WTC11 (cell line): ENCODE results near the gene RASSF8. TPM values are rescaled to one million over a fixed set of nuclear protein-coding genes. Genes with fewer than 3 reads are reported as not detected.
A peak's percentile ranks its signal among the peaks of the same experiment; 100 is the strongest.

Source experiments
- ATAC-seq: fragments of 200-7000 bp; cut with Tn5 transposase; 2 replicates; pipeline ENCODE4 v1.10.0; 2021; ENCODE audit warnings: mild to moderate bottlenecking, moderate library complexity
- CTCF ChIA-PET: fragments of 300-600 bp; sonication (Branson Sonifier 250); formaldehyde crosslinking; loops from one replicate; lab custom pipeline; 2021; ENCODE audit warnings: antibody characterized with exemption; lab: Charles Lee
- POLR2A ChIA-PET: fragments of 350-600 bp; sonication (Branson Sonifier 250); formaldehyde crosslinking; loops from one replicate; lab custom pipeline; 2021; ENCODE audit warnings: antibody characterized with exemption; lab: Charles Lee
- DNase-seq: peaks from one replicate; pipeline ENCODE4 v3.0.0; 2021; ENCODE audit warnings: low spot score
- H3K27ac Mint-ChIP-seq: 2 replicates; pipeline ENCODE4 v1.8.0; 2021; ENCODE audit warnings: mixed read lengths
- H3K27me3 Mint-ChIP-seq: 2 replicates; pipeline ENCODE4 v1.8.0; 2021; ENCODE audit warnings: low read depth, mild to moderate bottlenecking, moderate library complexity, mixed read lengths
- H3K36me3 Mint-ChIP-seq: 2 replicates; pipeline ENCODE4 v1.8.0; 2021; ENCODE audit warnings: mixed read lengths
- H3K4me1 Mint-ChIP-seq: 2 replicates; pipeline ENCODE4 v1.8.0; 2022; ENCODE audit warnings: mixed read lengths
- H3K4me3 Mint-ChIP-seq: 2 replicates; pipeline ENCODE4 v1.8.0; 2021; ENCODE audit warnings: mild to moderate bottlenecking, moderate library complexity, mixed read lengths
- H3K9me3 Mint-ChIP-seq: 2 replicates; pipeline ENCODE4 v1.8.0; 2021; ENCODE audit warnings: mixed read lengths
- ETV6 ChIP-seq: sonication (generic); formaldehyde crosslinking; IDR thresholded peaks from 2 replicates; pipeline ENCODE4 v1.8.1; 2022; ENCODE audit warnings: mild to moderate bottlenecking, missing genetic modification reagents
- FOXP4 ChIP-seq: sonication (generic); formaldehyde crosslinking; IDR thresholded peaks from 2 replicates; pipeline ENCODE4 v1.8.0; 2022; ENCODE audit warnings: mild to moderate bottlenecking, missing genetic modification reagents
- GTF2I ChIP-seq: fragments of 250-450 bp; sonication (Bioruptor Pico); conservative IDR thresholded peaks from 2 replicates; pipeline ENCODE4 v1.4.0; 2021; ENCODE audit warnings: mild to moderate bottlenecking
- HMGXB4 ChIP-seq: sonication (generic); formaldehyde crosslinking; IDR thresholded peaks from 2 replicates; pipeline ENCODE4 v1.8.1; 2023; ENCODE audit warnings: mild to moderate bottlenecking, moderate library complexity, missing genetic modification reagents
- MAX ChIP-seq: sonication (generic); formaldehyde crosslinking; IDR thresholded peaks from 2 replicates; pipeline ENCODE4 v1.8.0; 2022; ENCODE audit warnings: mild to moderate bottlenecking, missing genetic modification reagents
- NR3C1 ChIP-seq: sonication (generic); formaldehyde crosslinking; conservative IDR thresholded peaks from 2 replicates; pipeline ENCODE4 v1.8.1; 2023; ENCODE audit warnings: low read depth, mild to moderate bottlenecking, missing genetic modification reagents
- SOX15 ChIP-seq: fragments of 250-450 bp; sonication (Bioruptor Pico); IDR thresholded peaks from 2 replicates; pipeline ENCODE4 v1.9.0; 2021; ENCODE audit warnings: mild to moderate bottlenecking
- STAT6 ChIP-seq: sonication (generic); formaldehyde crosslinking; conservative IDR thresholded peaks from 2 replicates; pipeline ENCODE4 v1.8.1; 2023; ENCODE audit warnings: mild to moderate bottlenecking, low read depth, missing genetic modification reagents, moderate library complexity
- ZNF425 ChIP-seq: fragments of 250-450 bp; sonication (Bioruptor Pico); conservative IDR thresholded peaks from 2 replicates; pipeline ENCODE4 v1.9.0; 2021; ENCODE audit warnings: mild to moderate bottlenecking
- total RNA-seq: library from RNA; stranded (reverse); gene quantifications from 3 replicates; pipeline ENCODE4 v1.2.3, GENCODE V29; 2021

Gene RASSF8
- total RNA-seq, 1 experiment from 2014 or later = 48.6 TPM

- H3K36me3 Mint-ChIP-seq = no peaks in the 10 kb centered on the region
- H3K4me1 Mint-ChIP-seq = peaks cover 66% of the 10 kb centered on the region
- no peak for ATAC-seq
- CTCF ChIA-PET = no interaction called here
- no peak overlapping the region for H3K27ac Mint-ChIP-seq
- no peak overlapping the region for H3K4me3 Mint-ChIP-seq
- H3K9me3 Mint-ChIP-seq = no peaks in the 10 kb centered on the region
- DNase-seq = no peak
- POLR2A ChIA-PET = no interaction called here
- H3K27me3 Mint-ChIP-seq = no peaks in the 10 kb centered on the region
- TF ChIP-seq STAT6 (CRISPR knock-in tag) (no peak), FOXP4 (CRISPR knock-in tag) (no peak), GTF2I (CRISPR knock-in tag) (no peak), MAX (CRISPR knock-in tag) (no peak), NR3C1 (CRISPR knock-in tag) (no peak)
- TF ChIP-seq, all 79 proteins: peak for 0
These were observed 32.0 kb downstream of the RASSF8 start for GRCh38 chr12:25990495-25990894.

- POLR2A ChIA-PET = interaction anchor here (1.0 kb wide), 1 partner anchor 293 kb away, joined by 3 read pairs; no protein-coding TSS in a partner anchor
These were observed 33.7 kb downstream of the RASSF8 start for GRCh38 chr12:25992026-25992782.

GRCh38 chr12:25993901-25994651, 35.6 kb downstream of the RASSF8 start:
- POLR2A ChIA-PET = no interaction called here
- Mint-ChIP-seq H3K36me3 (no peaks in the 10 kb centered on the region), H3K4me3 (no peak overlapping the region), H3K27ac (peak overlapping the region; percentile 86), H3K4me1 (peaks cover 76% of the 10 kb centered on the region), H3K9me3 (no peaks in the 10 kb centered on the region), H3K27me3 (no peaks in the 10 kb centered on the region)
- ATAC-seq (no peak), DNase-seq (no peak)
- TF ChIP-seq ZNF425 = no peak
- TF ChIP-seq HMGXB4 (CRISPR knock-in tag) = no peak
- no peak for TF ChIP-seq ETV6
- CTCF ChIA-PET = interaction anchor here (1.0 to 1.3 kb wide), 2 partner anchors 23 to 33 kb away, joined by 3 read pairs; no protein-coding TSS in a partner anchor

More at GRCh38 chr12:25992026-25992782, 33.7 kb downstream of the RASSF8 start:
- ATAC-seq = no peak
- no peak for TF ChIP-seq SOX15 (CRISPR knock-in tag)
- H3K9me3 Mint-ChIP-seq = no peaks in the 10 kb centered on the region
- no peaks in the 10 kb centered on the region for H3K27me3 Mint-ChIP-seq
- no peak overlapping the region for H3K4me3 Mint-ChIP-seq
- H3K27ac Mint-ChIP-seq = peak overlapping the region; percentile 48
- CTCF ChIA-PET = no interaction called here
- H3K4me1 Mint-ChIP-seq = peaks cover 70% of the 10 kb centered on the region
- H3K36me3 Mint-ChIP-seq = no peaks in the 10 kb centered on the region
- no peak for DNase-seq
